KG1 (cell line): ENCODE results near the gene PLEKHA7.

ENCODE experiments used
- DNase-seq: peaks from one replicate; lab custom pipeline; 2025; lab: John Stamatoyannopoulos, UW

Gene PLEKHA7

GRCh38 chr11:16841481-16841880 lies 172.7 kb downstream of the PLEKHA7 start:
- DNase-seq = no peak

GRCh38 chr11:16840951-16841350 lies 173.3 kb downstream of the PLEKHA7 start:
- no peak for DNase-seq

GRCh38 chr11:16839821-16840220 lies 174.4 kb downstream of the PLEKHA7 start:
- DNase-seq = no peak

- DNase-seq = no peak
Measured at GRCh38 chr11:16834384-16834783, 179.8 kb downstream of the PLEKHA7 start.

- no peak for DNase-seq
Measured at GRCh38 chr11:16833026-16833425, 181.2 kb downstream of the PLEKHA7 start.

- DNase-seq = no peak
Measured at GRCh38 chr11:16832193-16832539, 182.0 kb downstream of the PLEKHA7 start.

GRCh38 chr11:16831316-16832192 lies 182.7 kb downstream of the PLEKHA7 start:
- DNase-seq = no peak

GRCh38 chr11:16827139-16827538 lies 187.1 kb downstream of the PLEKHA7 start:
- DNase-seq = no peak

- DNase-seq = no peak
Measured at GRCh38 chr11:16825968-16826367, 188.2 kb downstream of the PLEKHA7 start.

- no peak for DNase-seq
Measured at GRCh38 chr11:16825101-16825500, 189.1 kb downstream of the PLEKHA7 start.

GRCh38 chr11:16820324-16821092 lies 193.7 kb downstream of the PLEKHA7 start:
- peak; percentile 42 for DNase-seq

- DNase-seq = no peak
Measured at GRCh38 chr11:16818284-16818683, 195.9 kb downstream of the PLEKHA7 start.

- no peak for DNase-seq
Measured at GRCh38 chr11:16817351-16817750, 196.9 kb downstream of the PLEKHA7 start.

GRCh38 chr11:16816358-16817270 lies 197.6 kb downstream of the PLEKHA7 start:
- DNase-seq = no peak

- no peak for DNase-seq
Measured at GRCh38 chr11:16815047-16815767, 199.0 kb downstream of the PLEKHA7 start.

- no peak for DNase-seq
Measured at GRCh38 chr11:16814410-16815046, 199.7 kb downstream of the PLEKHA7 start.

- no peak for DNase-seq
Measured at GRCh38 chr11:16813126-16813525, 201.1 kb downstream of the PLEKHA7 start.

GRCh38 chr11:16812274-16812673 lies 201.9 kb downstream of the PLEKHA7 start:
- no peak for DNase-seq

- no peak for DNase-seq
Measured at GRCh38 chr11:16811136-16812020, 202.8 kb downstream of the PLEKHA7 start.
